OCI-LY7 (cell line): ENCODE data around the gene LY6G6F. TPM values are rescaled to one million over a fixed set of nuclear protein-coding genes. Genes with fewer than 3 reads are reported as not detected.
A peak's percentile ranks its signal among the peaks of the same experiment; 100 is the strongest.

Experiments
- BruUV-seq: library from RNA; stranded (reverse); fragments of 400-500 nt; replicated peaks from 2 replicates; lab custom pipeline; 2021; lab: Mats Ljungman, UMichigan
- CTCF ChIA-PET: fragments of 300-600 bp; sonication (Branson Sonifier 250); formaldehyde crosslinking; loops from one replicate; lab custom pipeline; 2022; ENCODE audit warnings: antibody characterized with exemption; ENCODE audit not compliant: unreplicated experiment; lab: Charles Lee
- POLR2A ChIA-PET: fragments of 300-600 bp; sonication (Branson Sonifier 250); formaldehyde crosslinking; loops from one replicate; lab custom pipeline; 2022; ENCODE audit warnings: antibody characterized with exemption; lab: Charles Lee
- DNase-seq: peaks from one replicate; pipeline ENCODE4 v3.0.0-alpha.2; 2015; ENCODE audit warnings: low spot score
- H2AFZ ChIP-seq: fragments of 200-600 bp; sonication (generic), shearing (Covaris generic); 2 replicates; pipeline ENCODE4 v1.6.1; 2014; ENCODE audit warnings: mild to moderate bottlenecking, antibody characterized with exemption, low read length, moderate library complexity
- H3K27ac ChIP-seq: fragments of 200-600 bp; sonication (generic); 2 replicates; pipeline ENCODE4 v1.5.1; 2014; ENCODE audit warnings: mixed run types, low read depth, mild to moderate bottlenecking, moderate library complexity, low read length, inconsistent platforms; ENCODE audit not compliant: poor library complexity, severe bottlenecking
- H3K36me3 ChIP-seq: fragments of 200-600 bp; sonication (generic); 2 replicates; pipeline ENCODE4 v1.6.1; 2014; ENCODE audit warnings: mild to moderate bottlenecking, antibody characterized with exemption, low read length, moderate library complexity, mixed read lengths; ENCODE audit not compliant: insufficient read depth
- H3K4me1 ChIP-seq: fragments of 200-600 bp; sonication (generic); 2 replicates; pipeline ENCODE4 v1.5.1; 2014; ENCODE audit warnings: mild to moderate bottlenecking, low read length; ENCODE audit not compliant: insufficient read depth, poor library complexity, severe bottlenecking
- H3K4me2 ChIP-seq: fragments of 200-600 bp; sonication (generic); 2 replicates; pipeline ENCODE4 v1.6.1; 2014; ENCODE audit warnings: mild to moderate bottlenecking, low read length
- H3K4me3 ChIP-seq: fragments of 200-600 bp; sonication (generic); 2 replicates; pipeline ENCODE4 v1.5.1; 2014; ENCODE audit warnings: mild to moderate bottlenecking, low read depth, low read length; ENCODE audit not compliant: poor library complexity, severe bottlenecking
- H3K79me2 ChIP-seq: fragments of 200-600 bp; sonication (generic); 2 replicates; pipeline ENCODE4 v1.6.1; 2016; ENCODE audit warnings: low read depth, mild to moderate bottlenecking, low read length, moderate library complexity, mixed read lengths; ENCODE audit not compliant: insufficient read depth
- H3K9me2 ChIP-seq: fragments of 200-600 bp; sonication (generic); 2 replicates; pipeline ENCODE4 v1.6.1; 2016; ENCODE audit warnings: mild to moderate bottlenecking, low read length, mixed read lengths; ENCODE audit not compliant: insufficient read depth
- H3K9me3 ChIP-seq: fragments of 200-600 bp; sonication (generic); 2 replicates; pipeline ENCODE4 v1.6.1; 2014; ENCODE audit warnings: mild to moderate bottlenecking, mixed run types, low read length, mixed read lengths
- H4K20me1 ChIP-seq: fragments of 200-600 bp; sonication (generic); 2 replicates; pipeline ENCODE4 v1.6.1; 2014; ENCODE audit warnings: mild to moderate bottlenecking, antibody characterized with exemption, low read length, moderate library complexity, mixed read lengths; ENCODE audit not compliant: insufficient read depth
- EZH2phosphoT487 ChIP-seq: fragments of 200-600 bp; sonication (generic); IDR thresholded peaks from 2 replicates; pipeline ENCODE4 v1.6.1; 2018; ENCODE audit warnings: low read depth, borderline replicate concordance, mild to moderate bottlenecking, mixed run types, antibody characterized with exemption, low read length, moderate library complexity, mixed read lengths
- intact Hi-C: fragments of 100-400 bp; cut with micrococcal nuclease; formaldehyde crosslinking; loops from one replicate; pipeline ENCODE4 v1.10.0; 2022; ENCODE audit not compliant: unreplicated experiment
- total RNA-seq, 2 experiments: library from RNA; depleted of rRNA in 1 of 2; stranded (reverse); fragments of >200 nt in 1 of 2; shearing (Covaris generic) in 1 of 2; gene quantifications; 2 replicates each; pipeline ENCODE4 v1.2.3, GENCODE V29; 2014 to 2022
- TF ChIP-seq, protein P1 (sequence below): fragments of 200-600 bp; sonication (generic); conservative IDR thresholded peaks from 2 replicates; pipeline ENCODE4 v1.5.1; 2014; ENCODE audit warnings: mild to moderate bottlenecking, antibody characterized with exemption, low read length, moderate library complexity, mixed read lengths

LY6G6F gene
- total RNA-seq, 2 experiments from 2014 or later: not detected

DNA sequence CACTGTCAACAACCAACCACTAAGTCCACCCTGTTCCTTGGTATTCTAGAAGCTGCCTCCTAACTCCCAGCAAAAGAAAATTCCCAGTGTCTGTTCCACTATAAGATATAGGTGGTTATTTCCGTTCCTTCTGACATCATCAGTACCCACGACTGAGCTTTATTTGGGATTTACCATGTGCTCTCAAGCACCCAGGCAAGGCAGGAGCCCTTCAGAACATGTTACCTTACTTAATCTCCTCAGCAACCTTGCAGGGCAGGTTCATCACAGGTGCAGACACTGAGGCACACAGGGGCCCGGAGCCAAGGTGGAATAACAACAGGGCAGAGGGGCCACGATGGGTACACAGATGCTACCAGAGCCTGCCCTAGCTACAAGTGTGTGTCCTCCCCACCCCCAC is 14.3 kb upstream of the LY6G6F start:
- H3K4me2 ChIP-seq: no peak overlapping the region
- no peaks in the 10 kb centered on the region for H4K20me1 ChIP-seq
- H3K79me2 ChIP-seq: no peaks in the 10 kb centered on the region
- intact Hi-C loops: no loop called here
- POLR2A ChIA-PET: no interaction called here
- no peak overlapping the region for H3K4me3 ChIP-seq
- H3K36me3 ChIP-seq: peaks cover 80% of the 10 kb centered on the region
- BruUV-seq: TSS peak; percentile 48
- CTCF ChIA-PET: no interaction called here
- no peak overlapping the region for H3K27ac ChIP-seq
- TF ChIP-seq, protein P1, sequence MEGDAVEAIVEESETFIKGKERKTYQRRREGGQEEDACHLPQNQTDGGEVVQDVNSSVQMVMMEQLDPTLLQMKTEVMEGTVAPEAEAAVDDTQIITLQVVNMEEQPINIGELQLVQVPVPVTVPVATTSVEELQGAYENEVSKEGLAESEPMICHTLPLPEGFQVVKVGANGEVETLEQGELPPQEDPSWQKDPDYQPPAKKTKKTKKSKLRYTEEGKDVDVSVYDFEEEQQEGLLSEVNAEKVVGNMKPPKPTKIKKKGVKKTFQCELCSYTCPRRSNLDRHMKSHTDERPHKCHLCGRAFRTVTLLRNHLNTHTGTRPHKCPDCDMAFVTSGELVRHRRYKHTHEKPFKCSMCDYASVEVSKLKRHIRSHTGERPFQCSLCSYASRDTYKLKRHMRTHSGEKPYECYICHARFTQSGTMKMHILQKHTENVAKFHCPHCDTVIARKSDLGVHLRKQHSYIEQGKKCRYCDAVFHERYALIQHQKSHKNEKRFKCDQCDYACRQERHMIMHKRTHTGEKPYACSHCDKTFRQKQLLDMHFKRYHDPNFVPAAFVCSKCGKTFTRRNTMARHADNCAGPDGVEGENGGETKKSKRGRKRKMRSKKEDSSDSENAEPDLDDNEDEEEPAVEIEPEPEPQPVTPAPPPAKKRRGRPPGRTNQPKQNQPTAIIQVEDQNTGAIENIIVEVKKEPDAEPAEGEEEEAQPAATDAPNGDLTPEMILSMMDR: no peak
- TF ChIP-seq EZH2phosphoT487: no peak
- H3K4me1 ChIP-seq: peaks cover 12% of the 10 kb centered on the region
- no peak overlapping the region for H2AFZ ChIP-seq
- no peaks in the 10 kb centered on the region for H3K9me3 ChIP-seq
- DNase-seq: no peak
- H3K9me2 ChIP-seq: no peaks in the 10 kb centered on the region

DNA sequence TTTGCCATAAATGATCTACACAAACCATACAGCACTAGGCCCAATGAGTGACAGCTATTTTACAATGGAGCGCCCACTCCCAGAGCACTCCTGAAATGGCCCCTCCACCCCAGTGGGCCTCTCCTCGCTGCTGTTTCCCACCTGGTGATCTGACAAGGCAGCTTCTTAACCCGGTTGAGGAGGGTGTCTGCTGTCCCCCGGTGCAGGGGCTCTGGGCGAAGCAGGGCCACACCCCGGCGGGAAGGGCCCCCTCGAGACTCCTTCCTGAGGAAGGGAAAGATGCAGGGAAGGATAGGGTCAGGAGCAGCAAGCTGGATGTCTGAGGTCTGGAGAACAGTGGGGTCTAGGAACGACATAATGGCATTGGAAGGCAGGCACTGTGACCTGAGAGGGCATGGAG is 13.8 kb upstream of the LY6G6F start:
- ChIA-PET CTCF (no interaction called here), POLR2A (no interaction called here)
- TF ChIP-seq EZH2phosphoT487: no peak
- TF ChIP-seq, protein P1: no peak
- Histone ChIP-seq H3K4me1 (peaks cover 12% of the 10 kb centered on the region), H3K36me3 (peaks cover 78% of the 10 kb centered on the region), H3K4me3 (no peak overlapping the region), H3K4me2 (no peak overlapping the region), H3K9me2 (no peaks in the 10 kb centered on the region), H3K9me3 (no peaks in the 10 kb centered on the region), H3K79me2 (no peaks in the 10 kb centered on the region), H4K20me1 (no peaks in the 10 kb centered on the region), H2AFZ (no peak overlapping the region), H3K27ac (no peak overlapping the region)
- no peak for DNase-seq
- intact Hi-C loops: no loop called here
- BruUV-seq: no TSS peak

DNA sequence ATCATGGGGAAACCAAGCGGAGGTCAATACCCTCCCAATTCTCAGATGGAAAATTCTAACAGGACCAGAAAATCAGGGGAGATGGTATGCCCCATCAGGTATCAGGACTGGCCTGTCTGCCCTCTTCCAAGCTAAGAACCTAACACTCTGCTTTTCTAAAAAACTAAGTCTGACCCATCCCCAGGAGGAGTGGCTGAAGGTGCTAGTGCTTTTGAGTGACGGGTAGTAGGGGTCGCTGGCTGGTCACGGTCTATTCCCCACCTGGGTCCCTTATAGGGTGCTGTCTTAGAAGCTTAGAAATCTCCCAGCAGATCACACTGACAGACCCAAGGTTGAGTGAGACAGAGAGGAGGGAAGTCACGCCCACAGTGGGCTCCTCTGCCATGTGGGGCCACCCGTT is 13.1 kb upstream of the LY6G6F start:
- intact Hi-C loops: no loop called here
- H3K9me2 ChIP-seq: no peaks in the 10 kb centered on the region
- peaks cover 71% of the 10 kb centered on the region for H3K36me3 ChIP-seq
- no peak overlapping the region for H3K27ac ChIP-seq
- BruUV-seq: no TSS peak
- H2AFZ ChIP-seq: no peak overlapping the region
- no peak for TF ChIP-seq EZH2phosphoT487
- TF ChIP-seq, protein P1: no peak
- POLR2A ChIA-PET: interaction anchor here (0.6 kb wide), 1 partner anchor 21 kb away, joined by 3 read pairs; no protein-coding TSS in a partner anchor
- no peak for DNase-seq
- H3K4me2 ChIP-seq: no peak overlapping the region
- peaks cover 12% of the 10 kb centered on the region for H3K4me1 ChIP-seq
- no peaks in the 10 kb centered on the region for H4K20me1 ChIP-seq
- no peaks in the 10 kb centered on the region for H3K79me2 ChIP-seq
- no peak overlapping the region for H3K4me3 ChIP-seq
- CTCF ChIA-PET: interaction anchor here (0.6 kb wide), 1 partner anchor 356 kb away, joined by 3 read pairs; no protein-coding TSS in a partner anchor
- no peaks in the 10 kb centered on the region for H3K9me3 ChIP-seq
